ENCODE data around the gene C17orf58. TPM values are rescaled to one million over a fixed set of nuclear protein-coding genes. Genes with fewer than 3 reads are reported as not detected.
A peak's percentile ranks its signal among the peaks of the same experiment; 100 is the strongest.
"Not testable (repeated sequence)": the region's sequence is repeated elsewhere in the genome, so short reads cannot be mapped to it uniquely, and the experiment has no call there.

The C17orf58 gene
- total RNA-seq, 1 donor from 2014 or later = 32.7 TPM

GRCh38 chr17:67960276-67960675 lies 36.0 kb downstream of the C17orf58 start:
- DNase-seq (ENCODE audit: low read depth in 2 of 2) = not testable (repeated sequence)

DNA sequence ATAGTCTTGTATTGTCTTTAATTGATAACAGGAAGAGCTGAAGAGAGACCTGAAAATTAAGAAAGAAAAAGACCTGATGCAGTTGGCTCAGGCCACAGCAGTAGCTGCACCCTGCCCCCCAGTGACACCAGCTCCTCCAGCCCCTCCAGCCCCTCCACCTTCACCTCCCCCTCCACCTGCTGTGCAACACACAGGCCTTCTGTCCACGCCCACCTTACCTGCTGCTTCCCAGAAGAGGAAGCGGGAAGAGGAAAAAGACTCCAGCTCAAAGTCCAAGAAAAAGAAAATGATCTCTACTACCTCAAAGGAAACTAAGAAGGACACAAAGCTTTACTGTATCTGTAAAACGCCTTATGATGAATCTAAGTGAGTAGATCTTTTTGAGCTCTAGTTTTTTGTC lies 36.8 kb downstream of the C17orf58 start:
- no peak for DNase-seq (ENCODE audit: low read depth in 2 of 2)

- no peak for DNase-seq (ENCODE audit: low read depth in 2 of 2)
Measured at GRCh38 chr17:67950945-67951344, 45.3 kb downstream of the C17orf58 start.

GRCh38 chr17:67947325-67947813 lies 48.9 kb downstream of the C17orf58 start:
- DNase-seq (ENCODE audit: low read depth in 2 of 2) = no peak

DNA sequence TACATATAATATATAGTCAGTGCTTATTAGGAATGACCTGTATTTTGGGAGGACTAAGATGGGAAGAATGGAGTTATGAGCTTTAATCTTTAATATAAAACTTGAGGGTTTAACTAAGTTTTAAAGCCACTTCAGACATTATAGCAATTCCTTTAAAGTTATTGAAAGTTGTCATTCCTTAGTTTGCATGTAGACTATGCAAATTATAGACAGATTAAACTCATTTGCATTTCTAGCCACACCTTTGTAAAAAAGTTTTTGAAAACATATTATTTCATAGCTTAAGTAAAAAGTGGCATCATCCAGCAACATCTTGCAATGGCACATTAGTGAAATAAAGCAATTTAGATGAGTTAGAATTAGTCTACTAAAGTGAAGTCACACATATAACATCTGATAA lies 49.8 kb downstream of the C17orf58 start:
- DNase-seq (ENCODE audit: low read depth in 2 of 2) = no peak

- DNase-seq (ENCODE audit: low read depth in 2 of 2) = no peak
Measured at GRCh38 chr17:67944035-67944434, 52.2 kb downstream of the C17orf58 start.

- DNase-seq (ENCODE audit: low read depth in 2 of 2) = peak; percentile 38 to 48
Measured at GRCh38 chr17:67942810-67943209, 53.5 kb downstream of the C17orf58 start.

Other genes starting within 250 kb of the C17orf58 start
- 18.3 and 31.3 TPM in 2 replicates for gene BPTF, start 171.0 kb downstream of the C17orf58 start, total RNA-seq
- gene KPNA2, start 39.3 kb upstream of the C17orf58 start, total RNA-seq = 47.4 and 70.4 TPM in 2 replicates

Data from lung microvascular endothelial cell (primary cell).